Measurements from ENCODE around the gene PLD1.

PLD1 gene

DNA sequence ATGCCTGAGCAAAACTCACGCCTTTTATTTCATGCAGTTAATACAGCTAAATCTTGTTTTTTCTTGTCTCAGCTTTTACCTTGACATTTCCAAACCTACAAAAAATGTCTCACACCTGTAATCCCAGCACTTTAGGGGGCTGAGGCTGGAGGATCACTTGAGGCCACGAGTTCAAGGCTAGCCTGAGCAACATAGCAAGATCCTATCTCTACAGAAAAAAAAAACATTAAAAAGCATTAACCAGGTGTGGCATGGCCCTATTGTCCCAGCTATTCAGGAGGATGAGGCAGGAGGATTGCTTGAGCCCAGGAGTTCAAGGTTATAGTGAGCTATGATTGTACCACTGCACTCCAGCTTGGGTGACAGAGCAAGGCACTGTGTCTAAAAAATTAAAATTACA, 29.0 kb upstream of the PLD1 start:
- no peak for DNase-seq (ENCODE audit: low spot score)

DNA sequence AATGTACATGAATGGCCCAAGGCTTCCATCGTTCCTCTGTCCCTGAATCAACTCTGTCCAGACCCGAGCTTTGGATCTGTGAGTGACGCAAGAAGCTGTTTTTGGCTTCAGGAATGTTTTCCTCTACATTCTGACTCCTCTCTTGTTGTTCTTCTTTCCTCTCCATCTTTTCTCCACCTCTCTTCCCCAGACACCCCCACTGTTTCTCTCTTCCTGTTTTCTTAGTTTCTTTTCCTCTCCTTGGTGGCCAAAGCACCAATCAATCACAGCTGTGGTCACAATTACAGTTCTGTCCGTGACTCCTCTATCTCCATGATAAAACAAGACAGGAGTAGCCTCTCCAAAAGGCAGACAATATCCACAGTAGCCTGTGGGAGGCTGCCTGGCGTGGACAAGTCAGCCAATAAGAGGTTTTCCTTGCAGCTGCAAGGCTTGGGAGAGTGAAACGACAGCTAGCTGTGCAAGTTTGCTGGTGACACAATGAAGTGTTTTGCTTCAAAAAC, 28.0 kb upstream of the PLD1 start:
- DNase-seq (ENCODE audit: low spot score): peak; percentile 18

DNA sequence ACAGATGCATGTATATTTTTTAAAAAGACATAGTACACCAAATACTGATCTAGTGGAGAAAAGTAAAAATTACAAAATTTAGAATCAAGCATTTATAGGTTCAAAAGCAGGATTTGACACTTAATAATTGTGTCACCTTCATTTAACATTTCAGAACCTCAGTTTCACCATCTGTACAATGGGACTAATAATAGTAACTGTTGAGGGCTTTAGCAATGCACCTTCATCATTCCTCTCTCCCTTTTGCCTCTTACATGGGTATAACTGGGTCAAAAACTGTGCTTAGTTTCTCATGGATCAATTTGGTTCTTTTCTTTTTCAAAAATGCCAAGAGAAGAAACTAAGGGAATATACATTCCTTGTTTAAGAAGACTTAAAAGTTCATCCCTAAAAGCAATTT, 27.4 kb upstream of the PLD1 start:
- no peak for DNase-seq (ENCODE audit: low spot score)

DNA sequence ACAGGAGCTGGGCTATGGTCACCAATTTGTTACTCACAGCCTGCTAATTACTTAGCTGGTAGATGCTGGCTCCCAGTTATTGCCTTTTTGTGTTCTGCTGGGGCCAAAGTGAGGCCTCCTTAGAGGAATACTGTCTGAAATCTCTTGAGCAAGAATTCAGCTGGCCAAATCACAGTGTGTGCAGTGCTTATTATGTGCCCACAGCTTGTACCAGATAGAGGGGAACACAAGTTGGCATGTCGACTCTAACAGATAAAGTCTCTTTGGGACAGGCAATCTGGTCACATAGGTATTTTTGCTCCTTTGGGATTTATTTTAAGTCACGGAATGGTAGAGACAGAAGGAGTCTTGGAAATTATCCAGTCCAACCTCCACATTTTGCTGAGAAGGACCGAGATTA, 26.6 kb upstream of the PLD1 start:
- DNase-seq (ENCODE audit: low spot score): no peak

DNA sequence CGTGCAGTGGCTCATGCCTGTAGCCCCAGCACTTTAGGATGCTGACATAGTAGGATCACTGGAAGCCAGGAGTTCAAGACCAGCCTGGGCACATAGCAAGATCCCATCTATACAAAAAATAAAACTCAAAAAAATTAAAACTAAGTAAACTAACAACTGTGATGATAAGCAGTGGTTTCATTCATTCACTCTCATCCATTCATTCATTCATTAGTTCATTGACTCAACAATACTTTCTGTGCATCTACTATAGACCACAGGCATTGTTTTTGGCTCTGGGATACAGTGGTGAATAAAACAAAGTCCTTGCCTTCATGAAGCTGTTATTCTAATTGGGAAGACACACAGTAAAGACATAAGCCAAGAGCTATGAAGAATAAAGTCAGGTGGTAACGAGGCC, 25.3 kb upstream of the PLD1 start:
- DNase-seq (ENCODE audit: low spot score): no peak

DNA sequence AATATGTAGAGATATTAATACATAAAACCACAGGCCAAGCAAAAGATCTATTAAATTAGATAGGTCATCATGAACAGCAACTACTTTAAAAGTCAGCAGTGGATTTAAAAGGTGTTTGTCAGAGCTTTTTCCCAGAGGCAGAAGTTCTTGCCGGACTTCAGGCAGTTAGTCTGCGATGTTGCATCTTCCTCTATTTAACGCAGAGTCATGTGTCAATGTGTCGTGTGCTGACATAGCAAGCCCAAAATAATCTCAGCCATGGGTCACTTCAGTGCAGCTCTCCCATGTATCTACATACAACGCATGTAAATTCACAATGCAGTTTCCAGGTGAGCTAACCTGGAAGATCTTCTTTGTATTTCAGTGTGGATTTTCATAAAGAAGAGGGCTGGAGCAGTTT, 24.8 kb upstream of the PLD1 start:
- DNase-seq (ENCODE audit: low spot score): no peak

DNA sequence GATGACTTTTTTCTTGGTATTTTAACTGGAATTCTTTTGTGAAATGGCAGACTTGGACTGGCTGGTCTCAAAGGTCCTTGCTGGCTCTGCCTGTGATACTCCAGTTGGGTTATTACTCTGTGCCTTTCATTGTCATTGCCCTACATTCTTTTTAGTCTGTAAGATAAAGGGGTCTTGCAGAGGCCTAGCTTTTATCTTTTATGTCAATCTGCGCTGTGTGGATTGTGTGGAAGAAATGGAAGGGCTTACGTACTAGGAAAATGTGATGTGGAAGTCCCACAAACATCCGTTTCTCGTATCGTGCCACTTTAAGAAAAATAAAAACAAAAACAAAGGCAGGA, 24.1 kb upstream of the PLD1 start:
- no peak for DNase-seq (ENCODE audit: low spot score)

DNA sequence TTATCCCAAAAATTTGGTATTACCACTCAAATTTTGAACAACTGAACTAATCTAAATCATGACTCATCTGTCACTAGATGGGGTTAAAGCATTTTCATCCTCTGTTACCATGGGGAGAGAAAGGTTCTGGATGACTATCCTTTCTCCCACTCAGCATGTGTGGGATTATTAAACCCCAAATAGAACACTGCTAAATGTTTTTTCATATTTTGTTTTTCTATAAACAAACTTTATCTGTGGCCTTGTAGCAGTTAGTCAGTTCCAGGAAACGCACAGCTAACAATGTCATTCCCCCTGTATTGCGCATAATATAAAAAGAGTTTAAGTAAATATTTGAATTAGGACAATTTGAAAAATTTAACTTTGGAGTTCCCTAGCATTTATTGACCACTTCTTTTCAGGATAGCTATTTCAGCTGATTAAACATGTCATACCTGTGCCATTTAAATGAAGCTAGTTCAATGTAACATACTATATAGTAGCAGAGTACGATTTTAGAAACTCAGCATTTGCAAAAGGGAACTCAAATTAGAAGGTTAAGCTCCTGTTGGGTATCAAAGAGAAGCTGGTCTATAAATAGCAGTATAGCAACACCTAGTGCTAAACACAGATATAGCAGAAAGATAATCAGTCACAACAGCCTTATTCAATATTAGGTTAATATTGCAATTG, 23.6 kb upstream of the PLD1 start:
- no peak for DNase-seq (ENCODE audit: low spot score)

DNA sequence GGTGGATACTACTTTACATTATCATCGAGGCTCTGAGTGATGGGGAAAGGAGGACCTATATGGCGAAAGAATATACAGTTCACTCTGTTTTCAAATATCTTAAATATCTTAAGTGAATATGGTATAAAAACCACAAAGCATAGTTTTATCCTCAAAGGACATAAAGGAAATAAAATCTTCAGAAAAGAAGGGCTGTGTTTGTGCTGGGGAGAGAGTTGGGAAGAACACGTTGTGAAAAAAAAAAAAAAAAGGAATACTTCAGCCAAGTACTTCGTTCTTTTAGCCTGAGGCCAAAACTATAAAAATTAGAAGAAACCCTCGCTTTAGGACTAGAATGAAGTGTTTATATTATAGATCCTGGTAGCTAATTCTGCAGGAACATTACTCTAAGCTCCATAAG, 22.7 kb upstream of the PLD1 start:
- DNase-seq (ENCODE audit: low spot score): no peak

DNA sequence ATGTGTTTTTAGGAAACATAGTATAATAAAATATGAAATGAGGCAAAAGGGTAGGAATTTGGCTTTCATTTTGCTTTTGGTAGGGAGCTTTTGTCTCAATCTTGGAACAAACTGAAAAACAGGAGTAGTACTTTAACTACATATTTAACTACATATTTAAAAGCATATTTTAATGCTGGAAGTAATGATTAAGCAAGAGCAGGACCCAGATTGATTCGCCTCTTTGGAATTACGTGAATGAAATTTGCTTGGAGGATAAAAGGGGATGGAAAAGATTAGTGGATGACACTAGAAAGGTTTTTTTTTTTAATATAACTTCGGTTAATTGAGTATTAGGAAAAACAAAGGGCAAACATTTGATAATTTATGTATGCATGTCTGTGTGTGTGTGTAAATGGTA, 21.7 kb upstream of the PLD1 start:
- no peak for DNase-seq (ENCODE audit: low spot score)

DNA sequence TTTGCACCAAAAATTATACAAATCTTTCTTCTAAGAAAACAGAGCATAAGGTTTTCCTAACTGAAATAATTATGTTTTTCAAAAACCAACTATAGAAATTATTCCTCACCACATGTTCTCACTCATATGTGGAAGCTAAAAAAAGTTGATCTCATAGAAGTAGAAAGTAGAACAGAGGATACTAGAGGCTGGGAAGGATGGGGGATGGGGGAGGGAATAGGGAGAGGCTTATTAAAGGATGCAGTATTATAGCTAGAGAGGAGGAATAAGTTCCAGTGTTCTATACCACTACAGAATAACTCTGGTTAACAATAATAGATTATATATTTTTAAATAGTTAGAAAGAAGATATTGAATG, 20.2 kb upstream of the PLD1 start:
- no peak for DNase-seq (ENCODE audit: low spot score)

DNA sequence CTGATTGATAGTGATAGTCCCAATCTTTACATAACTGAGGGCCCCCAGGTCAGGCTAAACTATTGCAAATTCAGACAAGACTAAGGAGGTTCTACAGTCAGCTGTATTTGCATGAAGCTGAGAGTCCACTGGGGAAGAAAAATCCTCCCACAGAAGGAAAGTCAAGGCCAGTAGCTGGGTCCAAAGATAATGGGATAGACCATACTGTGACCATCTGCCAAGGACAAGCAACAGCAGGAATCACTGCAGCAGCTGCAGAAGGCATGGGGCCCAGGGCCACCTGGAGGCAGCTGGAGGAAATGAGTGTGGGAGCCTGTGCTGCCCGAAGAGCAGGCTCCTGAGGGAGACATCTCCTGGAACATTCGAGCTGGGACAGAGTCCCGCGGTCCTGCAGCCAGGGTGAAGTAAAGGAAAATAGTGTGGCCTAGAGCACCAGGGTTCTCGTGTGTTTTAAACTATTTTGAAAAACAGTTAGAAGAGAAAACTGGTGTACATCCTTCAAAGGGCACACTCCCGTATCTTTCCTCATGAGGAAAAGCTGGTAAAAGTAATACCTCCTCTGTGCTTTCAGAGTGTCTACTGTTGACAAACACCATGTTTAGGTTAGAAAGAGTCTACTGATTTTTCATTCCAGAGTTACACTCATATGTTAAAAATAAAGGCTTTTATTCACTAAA, 19.7 kb upstream of the PLD1 start:
- peak; percentile 71 for DNase-seq (ENCODE audit: low spot score)

DNA sequence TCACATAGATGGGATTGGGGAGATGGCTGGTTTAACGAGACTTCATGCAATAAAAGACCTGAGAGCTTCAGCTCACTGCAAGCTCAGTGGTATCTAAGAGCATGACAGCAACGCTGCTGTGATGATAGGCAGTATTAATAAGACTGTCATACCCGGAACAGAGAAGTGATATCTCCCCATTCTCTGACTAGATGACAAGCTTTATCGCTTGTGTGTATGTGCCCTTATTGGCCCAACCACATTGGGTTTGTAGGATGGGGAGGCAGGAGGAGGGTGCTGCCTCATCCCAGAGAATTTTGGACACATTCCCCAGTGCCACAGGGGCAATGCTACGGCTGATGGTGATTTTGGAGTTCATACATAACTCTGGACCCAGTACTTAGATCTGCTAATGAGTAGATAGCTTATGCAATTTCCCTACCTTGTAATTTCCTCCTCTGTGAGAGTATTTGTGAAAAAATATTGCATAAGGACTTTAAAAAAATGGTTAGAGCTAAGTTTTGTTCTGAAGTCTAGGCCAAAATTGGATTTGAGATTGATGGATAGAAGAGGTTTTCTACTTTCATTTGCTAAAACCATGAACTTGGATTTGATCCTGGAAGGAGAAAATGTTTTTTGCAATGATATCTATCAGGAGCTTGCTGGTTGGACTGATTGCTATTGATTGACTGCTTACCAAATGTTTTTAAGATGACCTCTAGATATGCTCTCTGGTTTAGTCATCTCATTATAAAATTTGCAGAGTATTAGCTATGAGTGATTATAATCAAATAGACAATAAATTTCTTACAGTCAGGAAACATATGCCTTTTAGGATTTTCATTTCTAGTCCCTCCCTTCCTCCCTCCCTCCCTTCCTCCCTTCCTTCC, 18.9 kb upstream of the PLD1 start:
- DNase-seq (ENCODE audit: low spot score): no peak

DNA sequence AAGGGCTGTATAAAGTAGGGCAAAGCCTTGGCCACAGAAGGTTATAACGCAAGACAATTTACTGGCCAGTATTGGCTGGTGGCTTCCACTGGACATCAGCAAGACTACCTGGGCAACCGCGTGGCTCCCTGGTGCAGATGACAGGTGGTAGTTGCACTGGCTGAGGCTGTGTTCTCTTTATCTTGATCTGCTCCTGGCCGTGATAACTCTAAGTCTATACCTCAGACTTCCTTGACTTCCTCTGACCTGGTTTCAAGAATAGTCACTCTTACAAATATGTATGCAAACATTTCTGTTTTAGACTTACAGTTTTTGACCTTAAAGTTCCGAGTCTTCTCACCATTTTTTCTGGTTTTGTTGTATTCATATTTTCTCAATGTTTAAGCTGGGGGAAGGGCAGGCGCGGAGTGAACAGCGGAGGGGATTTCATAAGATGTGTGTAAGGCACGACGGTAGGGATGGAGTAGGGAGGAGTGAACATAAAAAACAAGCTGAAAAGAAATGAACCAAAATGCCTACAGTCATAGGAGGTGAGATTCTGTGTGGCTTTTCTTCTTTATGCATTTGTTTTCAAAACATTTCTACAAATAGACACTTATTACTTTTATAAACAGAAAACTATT, 17.7 kb upstream of the PLD1 start:
- no peak for DNase-seq (ENCODE audit: low spot score)

DNA sequence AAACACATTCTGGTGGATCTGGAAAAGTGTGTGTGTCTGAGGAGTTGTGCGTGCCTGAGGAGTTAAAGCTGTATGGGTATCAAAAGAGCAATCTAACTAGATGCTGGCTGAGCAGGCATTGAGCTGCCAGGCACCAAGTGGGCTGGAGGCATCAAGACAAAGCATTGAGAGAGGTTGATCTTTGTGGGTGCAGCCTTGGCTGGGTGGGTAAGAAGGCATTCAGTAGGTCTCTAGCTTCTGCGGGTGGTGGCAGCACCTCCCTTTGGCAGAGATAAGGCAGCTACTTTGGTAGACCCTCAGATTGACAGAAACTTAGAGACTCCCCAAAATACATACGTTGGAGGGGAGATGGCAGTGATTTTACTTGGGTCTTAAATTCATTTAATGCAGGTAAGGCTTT, 17.1 kb upstream of the PLD1 start:
- DNase-seq (ENCODE audit: low spot score): no peak

DNA sequence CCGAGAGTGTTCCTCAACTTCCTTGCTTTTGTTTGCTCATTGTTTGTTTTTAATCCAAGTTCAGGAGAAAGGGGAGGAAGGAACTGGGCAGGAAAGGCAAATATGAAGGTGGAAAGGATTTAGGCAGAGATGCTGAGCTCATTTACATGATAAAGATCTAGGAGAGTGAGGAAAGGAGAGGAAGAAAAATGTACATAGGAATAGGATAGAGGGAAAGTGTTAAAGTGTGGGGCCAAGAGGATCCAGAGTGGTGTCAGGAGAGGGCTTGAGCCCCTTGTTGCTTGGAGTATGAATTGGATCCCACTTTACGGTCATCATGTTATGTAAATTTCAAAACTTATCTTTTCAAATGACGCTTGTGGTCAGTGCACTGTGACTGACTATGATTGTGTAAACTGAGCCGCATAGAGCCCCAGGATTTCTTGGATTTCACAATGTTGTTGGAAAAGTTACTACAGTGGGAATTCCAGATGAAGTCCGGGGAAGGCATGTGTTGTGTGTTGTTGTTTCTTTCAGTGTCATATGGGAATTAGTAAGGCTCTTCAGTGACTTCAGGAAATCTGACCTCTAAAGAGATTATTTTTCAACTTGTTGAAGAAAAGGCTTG, 15.0 kb upstream of the PLD1 start:
- DNase-seq (ENCODE audit: low spot score): no peak

DNA sequence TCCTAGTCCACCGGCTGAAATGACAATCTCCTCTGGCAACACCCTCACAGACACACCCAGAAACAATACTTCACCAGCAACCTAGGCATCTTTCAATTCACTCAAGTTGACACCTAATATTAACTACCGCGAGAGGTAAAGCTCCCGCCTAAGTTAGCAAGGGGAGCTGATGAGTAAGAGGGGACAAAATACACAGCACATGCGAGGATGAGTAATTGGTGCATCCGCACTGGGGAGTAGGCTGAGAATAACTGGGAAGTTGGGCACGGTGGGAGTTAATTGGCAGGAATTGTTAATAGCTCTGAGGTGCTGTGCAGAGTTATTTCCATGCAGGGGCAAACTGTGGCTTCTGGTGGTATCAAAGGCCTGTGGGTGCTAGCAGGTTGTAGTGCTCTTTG, 14.5 kb upstream of the PLD1 start:
- no peak for DNase-seq (ENCODE audit: low spot score)

DNA sequence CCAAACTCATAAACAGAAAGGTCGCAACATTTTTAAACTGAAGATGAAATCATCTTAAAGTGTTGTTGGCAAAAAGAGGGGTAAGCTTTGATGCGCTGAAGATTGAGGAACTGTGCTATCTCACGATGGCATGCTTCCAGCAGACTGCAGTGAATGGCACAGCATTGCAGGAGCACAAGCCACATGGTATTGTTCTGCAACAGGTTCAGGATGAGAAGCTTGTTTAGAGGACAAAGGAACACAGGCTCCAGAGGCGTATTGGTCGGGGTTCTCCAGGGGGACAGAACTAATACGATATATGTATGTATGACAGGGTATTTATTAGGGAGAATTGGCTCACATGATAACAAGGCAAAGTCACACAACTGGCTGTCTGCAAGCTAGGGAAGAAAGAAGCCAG, 13.8 kb upstream of the PLD1 start:
- no peak for DNase-seq (ENCODE audit: low spot score)

DNA sequence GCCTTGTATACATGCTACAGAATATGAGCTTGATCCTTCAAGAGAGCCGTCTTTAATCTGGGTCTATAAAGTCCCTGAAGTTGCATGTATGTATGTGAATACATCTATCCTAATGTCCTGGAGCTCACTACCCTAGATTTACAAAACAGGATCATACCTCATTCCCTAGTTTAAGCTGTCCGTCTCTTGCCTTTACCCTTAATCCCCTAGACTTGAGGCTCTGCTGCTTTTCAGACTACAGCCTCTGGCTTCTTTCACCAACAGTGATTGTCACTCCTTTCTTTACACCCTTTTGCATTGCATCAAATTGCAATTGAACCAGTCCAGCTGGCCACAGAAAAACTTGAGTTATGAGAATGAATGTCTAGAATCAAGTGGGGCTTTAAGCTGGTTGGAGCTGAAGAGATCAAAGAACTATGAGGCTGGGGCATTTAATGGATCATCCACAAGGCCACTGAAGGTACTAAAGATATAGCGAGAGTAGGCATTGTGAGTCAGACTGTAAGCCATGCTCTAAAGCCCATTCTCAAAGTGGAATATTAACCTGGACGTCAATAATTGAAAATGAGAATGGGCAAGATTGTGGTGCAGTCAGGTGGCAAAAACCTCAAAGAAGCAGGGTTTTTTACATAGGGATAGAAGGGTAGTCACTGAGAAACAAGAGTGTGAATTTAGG, 12.3 kb upstream of the PLD1 start:
- no peak for DNase-seq (ENCODE audit: low spot score)

DNA sequence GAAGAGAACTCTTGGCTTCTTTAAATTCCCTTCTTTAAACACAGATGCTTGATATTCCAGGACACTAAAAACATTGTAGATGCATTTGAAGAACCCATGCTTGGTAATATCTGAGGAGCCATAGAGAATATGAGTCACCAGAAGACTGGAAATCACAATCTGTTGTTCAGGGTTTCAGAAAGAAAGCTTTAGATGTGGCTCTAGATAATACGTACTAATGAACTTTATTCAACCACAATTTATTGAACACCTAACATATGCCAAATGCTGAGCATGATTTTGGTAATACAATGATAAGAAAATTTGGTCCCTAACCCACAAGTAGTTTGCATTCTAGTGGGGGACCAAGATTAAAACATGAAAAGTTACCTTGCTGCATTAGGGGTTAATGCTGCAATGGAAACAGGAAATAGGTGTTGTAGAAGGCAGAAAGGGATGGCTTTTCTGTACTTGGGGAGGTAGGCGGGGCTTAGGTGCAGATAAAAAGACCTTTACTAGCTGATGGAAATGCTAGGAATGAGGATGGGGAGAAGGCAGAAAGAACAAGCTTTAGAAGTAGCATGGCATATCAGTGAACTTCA, 11.6 kb upstream of the PLD1 start:
- DNase-seq (ENCODE audit: low spot score): no peak

DNA sequence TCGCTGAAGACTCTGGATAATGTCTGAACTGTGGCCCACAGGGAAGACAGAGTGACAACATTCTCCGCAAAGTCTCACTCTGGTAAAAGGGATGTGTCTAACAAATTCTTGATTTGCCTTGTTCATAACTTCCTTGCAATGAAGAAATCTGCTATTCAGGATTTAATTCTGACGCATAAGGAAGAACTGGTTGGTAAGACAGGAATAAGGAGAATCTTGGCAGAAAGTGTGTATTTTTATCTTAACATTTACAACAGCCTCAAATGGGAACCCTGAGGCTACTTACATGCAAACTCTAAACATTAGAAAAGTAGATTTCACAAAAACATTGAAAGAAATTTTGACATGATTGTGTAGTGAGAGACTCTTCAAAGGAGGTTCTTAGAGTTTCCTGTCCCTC, 10.8 kb upstream of the PLD1 start:
- no peak for DNase-seq (ENCODE audit: low spot score)
